ENCODE data around the gene SEZ6L2.

Gene SEZ6L2

DNA sequence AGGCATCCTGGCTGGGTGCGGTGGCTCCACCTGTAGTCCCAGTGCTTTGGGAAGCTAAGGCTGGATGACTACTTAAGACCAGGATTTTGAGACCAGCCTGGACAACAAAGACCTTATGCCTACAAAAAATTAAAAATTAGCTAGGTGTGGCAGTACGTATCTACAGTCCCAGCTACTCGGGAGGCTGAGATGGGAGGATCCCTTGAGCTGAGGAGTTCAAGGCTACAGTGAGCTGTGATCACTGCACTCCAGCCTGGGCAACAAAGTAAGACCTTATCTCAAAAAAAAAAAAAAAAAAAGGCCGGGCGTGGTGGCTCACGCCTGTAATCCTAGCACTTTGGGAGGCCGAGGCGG, 73.0 kb downstream of the SEZ6L2 start:
- Histone ChIP-seq H4K20me1 (ENCODE audit: insufficient read depth, low read length, poor library complexity, severe bottlenecking) (no peaks in the 10 kb centered on the region), H3K4me1 (ENCODE audit: insufficient read depth, low read length, poor library complexity, severe bottlenecking) (peaks cover 5% of the 10 kb centered on the region), H3F3A (ENCODE audit: low read depth) (no peaks in the 10 kb centered on the region), H3K9me2 (replicated peaks; ENCODE audit: low read depth, low read length) (no peaks in the 10 kb centered on the region), H3K79me2 (ENCODE audit: insufficient read depth, low read length) (no peaks in the 10 kb centered on the region), H3K4me2 (ENCODE audit: low read depth, low read length, poor library complexity, severe bottlenecking) (no peak overlapping the region), H3K27me3 (ENCODE audit: insufficient read depth, low read length, poor library complexity, severe bottlenecking) (no peaks in the 10 kb centered on the region), H3K4me3 (ENCODE audit: low read length, poor library complexity, severe bottlenecking) (no peak overlapping the region), H3K9me3 (ENCODE audit: insufficient read depth, low read depth, low read length) (no peaks in the 10 kb centered on the region), H2AFZ (ENCODE audit: low read length) (no peak overlapping the region), H3K9ac (ENCODE audit: low read depth, low read length, poor library complexity, severe bottlenecking) (no peak overlapping the region), H3K36me3 (ENCODE audit: insufficient read depth, low read length) (no peaks in the 10 kb centered on the region)
- TF ChIP-seq, protein P1, sequence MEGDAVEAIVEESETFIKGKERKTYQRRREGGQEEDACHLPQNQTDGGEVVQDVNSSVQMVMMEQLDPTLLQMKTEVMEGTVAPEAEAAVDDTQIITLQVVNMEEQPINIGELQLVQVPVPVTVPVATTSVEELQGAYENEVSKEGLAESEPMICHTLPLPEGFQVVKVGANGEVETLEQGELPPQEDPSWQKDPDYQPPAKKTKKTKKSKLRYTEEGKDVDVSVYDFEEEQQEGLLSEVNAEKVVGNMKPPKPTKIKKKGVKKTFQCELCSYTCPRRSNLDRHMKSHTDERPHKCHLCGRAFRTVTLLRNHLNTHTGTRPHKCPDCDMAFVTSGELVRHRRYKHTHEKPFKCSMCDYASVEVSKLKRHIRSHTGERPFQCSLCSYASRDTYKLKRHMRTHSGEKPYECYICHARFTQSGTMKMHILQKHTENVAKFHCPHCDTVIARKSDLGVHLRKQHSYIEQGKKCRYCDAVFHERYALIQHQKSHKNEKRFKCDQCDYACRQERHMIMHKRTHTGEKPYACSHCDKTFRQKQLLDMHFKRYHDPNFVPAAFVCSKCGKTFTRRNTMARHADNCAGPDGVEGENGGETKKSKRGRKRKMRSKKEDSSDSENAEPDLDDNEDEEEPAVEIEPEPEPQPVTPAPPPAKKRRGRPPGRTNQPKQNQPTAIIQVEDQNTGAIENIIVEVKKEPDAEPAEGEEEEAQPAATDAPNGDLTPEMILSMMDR (conservative IDR thresholded peaks at IDR 0.05; ENCODE audit: low read length) = no peak
- no peak for TF ChIP-seq EZH2phosphoT487 (IDR thresholded peaks at IDR 0.05; ENCODE audit: borderline replicate concordance)

DNA sequence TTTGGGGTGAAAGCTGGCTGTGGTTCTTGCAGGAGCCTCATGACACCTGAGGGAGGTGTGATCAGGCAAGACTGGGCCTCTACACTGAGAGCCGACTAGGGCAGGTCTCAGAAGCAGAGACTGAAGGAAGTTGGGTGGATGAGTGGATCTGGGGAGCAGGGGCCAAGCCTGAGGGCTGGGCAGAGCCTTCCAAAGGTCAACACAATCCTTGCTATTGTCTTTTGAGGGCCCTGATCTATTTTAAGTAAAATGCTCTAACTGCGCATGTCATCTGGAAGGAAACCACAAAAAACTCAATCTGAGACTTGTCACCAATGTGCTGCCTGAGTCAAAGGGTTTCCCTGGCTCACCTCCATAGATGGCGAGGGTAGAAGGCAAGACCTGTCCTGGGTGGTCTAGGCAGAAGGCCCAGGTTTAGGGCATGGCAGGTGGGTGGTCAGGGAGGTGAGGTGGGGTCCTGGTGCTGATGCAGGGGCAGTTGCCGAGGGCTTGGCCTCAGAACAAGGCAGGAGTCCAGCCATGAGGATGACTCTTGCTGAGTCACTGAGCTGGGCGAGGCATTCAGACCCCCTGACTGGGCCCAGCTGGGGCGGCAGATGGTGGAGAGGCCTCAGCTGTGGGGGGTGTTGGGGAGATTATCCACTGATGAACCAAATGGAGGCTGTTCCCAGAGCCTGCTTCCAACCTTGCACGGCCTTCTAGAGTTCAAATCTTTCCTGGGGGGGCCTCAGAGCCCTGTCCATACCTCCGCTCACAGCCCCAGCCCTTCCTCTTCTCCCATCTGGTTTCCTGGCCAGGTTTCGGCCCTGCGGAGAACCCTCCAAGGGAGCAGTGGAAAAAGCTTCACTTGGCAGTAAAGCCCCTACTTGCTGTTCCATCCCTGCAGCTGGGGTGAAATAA, 74.0 kb downstream of the SEZ6L2 start:
- no peak overlapping the region for H2AFZ ChIP-seq (ENCODE audit: low read length)
- H3K4me1 ChIP-seq (ENCODE audit: insufficient read depth, low read length, poor library complexity, severe bottlenecking) = peaks cover 11% of the 10 kb centered on the region
- H3K9ac ChIP-seq (ENCODE audit: low read depth, low read length, poor library complexity, severe bottlenecking) = no peak overlapping the region
- no peak overlapping the region for H3K4me2 ChIP-seq (ENCODE audit: low read depth, low read length, poor library complexity, severe bottlenecking)
- no peaks in the 10 kb centered on the region for H3K9me2 ChIP-seq (replicated peaks; ENCODE audit: low read depth, low read length)
- no peaks in the 10 kb centered on the region for H3K27me3 ChIP-seq (ENCODE audit: insufficient read depth, low read length, poor library complexity, severe bottlenecking)
- no peak for TF ChIP-seq EZH2phosphoT487 (IDR thresholded peaks at IDR 0.05; ENCODE audit: borderline replicate concordance)
- TF ChIP-seq, protein P1 (conservative IDR thresholded peaks at IDR 0.05; ENCODE audit: low read length) = no peak
- H3F3A ChIP-seq (ENCODE audit: low read depth) = no peaks in the 10 kb centered on the region
- H3K36me3 ChIP-seq (ENCODE audit: insufficient read depth, low read length) = no peaks in the 10 kb centered on the region
- peaks cover 3% of the 10 kb centered on the region for H4K20me1 ChIP-seq (ENCODE audit: insufficient read depth, low read length, poor library complexity, severe bottlenecking)
- H3K79me2 ChIP-seq (ENCODE audit: insufficient read depth, low read length) = no peaks in the 10 kb centered on the region
- no peaks in the 10 kb centered on the region for H3K9me3 ChIP-seq (ENCODE audit: insufficient read depth, low read depth, low read length)
- H3K4me3 ChIP-seq (ENCODE audit: low read length, poor library complexity, severe bottlenecking) = no peak overlapping the region

DNA sequence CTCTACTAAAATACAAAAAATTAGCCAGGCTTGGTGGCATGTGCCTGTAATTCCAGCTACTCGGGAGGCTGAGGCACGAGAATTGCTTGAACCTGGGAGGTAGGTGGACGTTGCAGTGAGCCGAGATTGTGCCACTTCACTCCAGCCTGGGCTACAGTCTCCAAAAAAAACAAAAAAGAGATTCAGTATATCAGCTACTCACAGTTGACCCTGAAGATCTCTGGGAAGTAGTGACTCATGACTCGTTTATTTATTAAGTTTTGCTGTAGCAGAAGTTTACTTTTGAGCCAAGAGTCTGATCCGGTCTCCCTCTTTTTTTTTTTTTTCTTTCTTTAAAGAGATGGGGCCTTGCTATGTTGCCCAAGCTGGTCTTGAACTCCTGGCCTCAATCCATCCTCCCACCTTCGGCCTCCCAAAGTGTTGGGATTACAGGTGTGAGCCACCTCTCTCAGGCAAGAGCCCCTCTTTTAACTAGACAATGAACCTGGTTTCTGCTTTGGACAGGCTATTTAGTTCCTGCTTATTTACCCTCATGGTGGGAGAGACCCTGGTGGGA, 74.7 kb downstream of the SEZ6L2 start:
- Histone ChIP-seq H3K9me3 (ENCODE audit: insufficient read depth, low read depth, low read length) (no peaks in the 10 kb centered on the region), H3K27me3 (ENCODE audit: insufficient read depth, low read length, poor library complexity, severe bottlenecking) (no peaks in the 10 kb centered on the region), H4K20me1 (ENCODE audit: insufficient read depth, low read length, poor library complexity, severe bottlenecking) (peaks cover 10% of the 10 kb centered on the region), H3F3A (ENCODE audit: low read depth) (no peaks in the 10 kb centered on the region), H3K9ac (ENCODE audit: low read depth, low read length, poor library complexity, severe bottlenecking) (no peak overlapping the region), H3K79me2 (ENCODE audit: insufficient read depth, low read length) (peaks cover 5% of the 10 kb centered on the region; the same call in 1 of the 2 replicates), H3K4me3 (ENCODE audit: low read length, poor library complexity, severe bottlenecking) (no peak overlapping the region), H3K36me3 (ENCODE audit: insufficient read depth, low read length) (no peaks in the 10 kb centered on the region), H3K9me2 (replicated peaks; ENCODE audit: low read depth, low read length) (no peaks in the 10 kb centered on the region), H3K4me1 (ENCODE audit: insufficient read depth, low read length, poor library complexity, severe bottlenecking) (peaks cover 18% of the 10 kb centered on the region), H3K4me2 (ENCODE audit: low read depth, low read length, poor library complexity, severe bottlenecking) (no peak overlapping the region), H2AFZ (ENCODE audit: low read length) (no peak overlapping the region)
- TF ChIP-seq EZH2phosphoT487 (IDR thresholded peaks at IDR 0.05; ENCODE audit: borderline replicate concordance) = no peak
- TF ChIP-seq, protein P1 (conservative IDR thresholded peaks at IDR 0.05; ENCODE audit: low read length) = no peak

Measured in Loucy (cell line).